HepG2 (cell line): ENCODE results near the gene SMC1A. TPM values are rescaled to one million over a fixed set of nuclear protein-coding genes. Genes with fewer than 3 reads are reported as not detected.

Experiments used
- ADNP ChIP-seq: sonication (generic); formaldehyde crosslinking; IDR thresholded peaks from 2 replicates; pipeline ENCODE4 v1.4.0; 2020; ENCODE audit warnings: missing genetic modification reagents
- GATAD1 ChIP-seq: IDR thresholded peaks from 2 replicates; pipeline ENCODE4 v1.6.1; 2016; ENCODE audit warnings: missing genetic modification reagents, missing compliant biosample characterization
- IKZF1 ChIP-seq: fragments of 450-650 bp; IDR thresholded peaks from 2 replicates; pipeline ENCODE4 v1.7.1; 2016
- ISL2 ChIP-seq: sonication (generic); formaldehyde crosslinking; IDR thresholded peaks from 2 replicates; pipeline ENCODE4 v1.5.0; 2020; ENCODE audit warnings: missing genetic modification reagents
- SMARCE1 ChIP-seq: fragments of 450-650 bp; IDR thresholded peaks from 2 replicates; pipeline ENCODE4 v1.6.1; 2017; ENCODE audit warnings: borderline replicate concordance
- SRSF1 ChIP-seq: fragments of 200-400 bp; formaldehyde crosslinking; optimal IDR thresholded peaks from 2 replicates; pipeline ENCODE3; 2017; ENCODE audit warnings: mild to moderate bottlenecking, low read depth, low read length, moderate library complexity
- TEAD2 ChIP-seq: sonication (generic); formaldehyde crosslinking; IDR thresholded peaks from 2 replicates; pipeline ENCODE4 v1.9.0; 2021; ENCODE audit warnings: missing genetic modification reagents
- TEAD3 ChIP-seq: optimal IDR thresholded peaks from 2 replicates; pipeline ENCODE3; 2016; ENCODE audit warnings: borderline replicate concordance
- ZFY ChIP-seq: sonication (generic); formaldehyde crosslinking; IDR thresholded peaks from 2 replicates; pipeline ENCODE4 v1.4.0; 2020; ENCODE audit warnings: missing genetic modification reagents
- ZSCAN12 ChIP-seq: sonication (generic); formaldehyde crosslinking; IDR thresholded peaks from 2 replicates; pipeline ENCODE4 v1.9.0; 2021; ENCODE audit warnings: mild to moderate bottlenecking, missing genetic modification reagents
- ZSCAN29 ChIP-seq: sonication (generic); formaldehyde crosslinking; conservative IDR thresholded peaks from 2 replicates; pipeline ENCODE4 v1.4.0; 2020; ENCODE audit warnings: mild to moderate bottlenecking, missing genetic modification reagents
- polyA plus RNA-seq, 8 experiments: library from polyadenylated mRNA; depleted of rRNA in 3 of 8; stranded (reverse) in 7 of 8; unstranded in 1 of 8; fragments of >200 nt; fragmentation: Illumina TruSeq in 4 of 8; extraction: Trizol in 4 of 8; gene quantifications; 2 replicates each; pipeline versions ENCODE4 v1.2.1 to v1.2.3, GENCODE V29; 2011 to 2016; ENCODE audit warnings: low read depth in 4 of 8, missing spikeins in 1 of 8, mixed read lengths in 1 of 8; ENCODE audit not compliant: insufficient read depth in 1 of 8
- total RNA-seq, 5 experiments: library from RNA; depleted of rRNA; stranded (reverse); fragments of >200 nt; fragmentation: Illumina TruSeq; extraction: Trizol; gene quantifications; 2 replicates each; pipeline ENCODE4 v1.2.3, GENCODE V29; 2016; ENCODE audit warnings: low read depth in 1 of 5
- TF ChIP-seq, protein P1 (sequence below): sonication (generic); formaldehyde crosslinking; IDR thresholded peaks from 2 replicates; pipeline ENCODE4 v1.5.1; 2020; ENCODE audit warnings: missing genetic modification reagents, mild to moderate bottlenecking, borderline replicate concordance
- TF ChIP-seq, protein P2 (sequence below): sonication (generic); formaldehyde crosslinking; IDR thresholded peaks from 2 replicates; pipeline ENCODE4 v1.5.1; 2020; ENCODE audit warnings: mild to moderate bottlenecking, missing genetic modification reagents, moderate library complexity
- TF ChIP-seq, protein P3 (sequence below): sonication (generic); formaldehyde crosslinking; IDR thresholded peaks from 2 replicates; pipeline ENCODE4 v1.4.0; 2020; ENCODE audit warnings: missing genetic modification reagents, borderline replicate concordance
- TF ChIP-seq, protein P4 (sequence below): sonication (generic); formaldehyde crosslinking; IDR thresholded peaks from 2 replicates; pipeline ENCODE4 v1.4.0; 2020; ENCODE audit warnings: mild to moderate bottlenecking, missing genetic modification reagents
- TF ChIP-seq, protein P5 (sequence below): sonication (generic); formaldehyde crosslinking; IDR thresholded peaks from 2 replicates; pipeline ENCODE4 v1.8.1; 2023; ENCODE audit warnings: mild to moderate bottlenecking, missing genetic modification reagents
- TF ChIP-seq, protein P6 (sequence below): sonication (generic); formaldehyde crosslinking; IDR thresholded peaks from 2 replicates; pipeline ENCODE4 v1.5.1; 2020; ENCODE audit warnings: mild to moderate bottlenecking, missing genetic modification reagents, borderline replicate concordance
- TF ChIP-seq, protein P7 (sequence below): sonication (generic); formaldehyde crosslinking; IDR thresholded peaks from 2 replicates; pipeline ENCODE4 v1.4.0; 2020; ENCODE audit warnings: missing genetic modification reagents

SMC1A gene
- total and polyA plus RNA-seq, 2 of the 13 experiments (the other 11 are each of a cell fraction or from before 2014, with no cell fraction given): 9.4 to 46.6 TPM

DNA sequence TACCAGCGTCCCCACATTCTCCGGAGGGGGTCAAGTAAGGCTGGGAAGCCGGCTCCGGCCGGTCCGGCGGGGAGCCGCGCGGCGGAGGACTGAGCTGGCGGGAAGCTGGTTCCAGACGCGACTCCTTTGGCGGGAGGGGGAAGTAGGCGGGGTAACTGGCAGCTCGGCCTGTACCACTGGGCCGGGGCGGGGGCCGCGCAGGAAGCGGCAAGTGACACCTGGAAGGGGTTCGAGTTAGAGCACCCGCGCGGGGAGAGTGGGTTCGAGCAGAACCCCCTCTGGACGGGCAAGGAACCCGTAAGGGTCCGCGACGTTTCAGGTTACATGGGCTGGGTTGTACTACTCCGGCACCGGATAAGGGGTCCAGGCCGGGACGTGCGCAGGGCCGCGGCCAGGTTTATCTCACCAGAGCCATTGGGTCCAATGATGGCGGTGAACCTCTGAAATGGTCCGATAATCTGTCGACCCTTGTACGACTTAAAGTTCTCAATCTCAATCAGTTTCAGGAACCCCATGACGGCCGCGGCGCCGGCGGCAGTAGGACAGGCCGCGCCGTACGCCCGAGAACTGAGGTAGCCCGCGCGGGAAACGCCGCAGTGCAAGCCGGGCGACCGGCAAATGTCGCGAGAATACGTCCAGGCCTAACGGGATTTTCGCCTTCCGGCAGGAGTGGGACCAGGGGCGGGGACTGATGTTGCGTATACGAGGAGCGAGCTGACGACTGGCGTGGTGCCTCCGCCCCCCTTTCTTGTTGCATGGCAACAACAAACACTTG lies at the start of gene SMC1A (continued):
- TF ChIP-seq, protein P1, sequence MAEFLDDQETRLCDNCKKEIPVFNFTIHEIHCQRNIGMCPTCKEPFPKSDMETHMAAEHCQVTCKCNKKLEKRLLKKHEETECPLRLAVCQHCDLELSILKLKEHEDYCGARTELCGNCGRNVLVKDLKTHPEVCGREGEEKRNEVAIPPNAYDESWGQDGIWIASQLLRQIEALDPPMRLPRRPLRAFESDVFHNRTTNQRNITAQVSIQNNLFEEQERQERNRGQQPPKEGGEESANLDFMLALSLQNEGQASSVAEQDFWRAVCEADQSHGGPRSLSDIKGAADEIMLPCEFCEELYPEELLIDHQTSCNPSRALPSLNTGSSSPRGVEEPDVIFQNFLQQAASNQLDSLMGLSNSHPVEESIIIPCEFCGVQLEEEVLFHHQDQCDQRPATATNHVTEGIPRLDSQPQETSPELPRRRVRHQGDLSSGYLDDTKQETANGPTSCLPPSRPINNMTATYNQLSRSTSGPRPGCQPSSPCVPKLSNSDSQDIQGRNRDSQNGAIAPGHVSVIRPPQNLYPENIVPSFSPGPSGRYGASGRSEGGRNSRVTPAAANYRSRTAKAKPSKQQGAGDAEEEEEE (CRISPR knock-in tag): no peak
- TF ChIP-seq, protein P2, sequence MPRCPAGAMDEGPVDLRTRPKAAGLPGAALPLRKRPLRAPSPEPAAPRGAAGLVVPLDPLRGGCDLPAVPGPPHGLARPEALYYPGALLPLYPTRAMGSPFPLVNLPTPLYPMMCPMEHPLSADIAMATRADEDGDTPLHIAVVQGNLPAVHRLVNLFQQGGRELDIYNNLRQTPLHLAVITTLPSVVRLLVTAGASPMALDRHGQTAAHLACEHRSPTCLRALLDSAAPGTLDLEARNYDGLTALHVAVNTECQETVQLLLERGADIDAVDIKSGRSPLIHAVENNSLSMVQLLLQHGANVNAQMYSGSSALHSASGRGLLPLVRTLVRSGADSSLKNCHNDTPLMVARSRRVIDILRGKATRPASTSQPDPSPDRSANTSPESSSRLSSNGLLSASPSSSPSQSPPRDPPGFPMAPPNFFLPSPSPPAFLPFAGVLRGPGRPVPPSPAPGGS: no peak
- TF ChIP-seq ZFY (peak; percentile 95), SMARCE1 (no peak), ZSCAN29 (no peak), IKZF1 (no peak), TEAD3 (CRISPR knock-in tag) (no peak), ISL2 (CRISPR knock-in tag) (peak; percentile 30; the same call in 1 of the 2 replicates), SRSF1 (no peak), GATAD1 (CRISPR knock-in tag) (peak; percentile 89), TEAD2 (CRISPR knock-in tag) (no peak), ADNP (no peak), ZSCAN12 (no peak)
- TF ChIP-seq, protein P3, sequence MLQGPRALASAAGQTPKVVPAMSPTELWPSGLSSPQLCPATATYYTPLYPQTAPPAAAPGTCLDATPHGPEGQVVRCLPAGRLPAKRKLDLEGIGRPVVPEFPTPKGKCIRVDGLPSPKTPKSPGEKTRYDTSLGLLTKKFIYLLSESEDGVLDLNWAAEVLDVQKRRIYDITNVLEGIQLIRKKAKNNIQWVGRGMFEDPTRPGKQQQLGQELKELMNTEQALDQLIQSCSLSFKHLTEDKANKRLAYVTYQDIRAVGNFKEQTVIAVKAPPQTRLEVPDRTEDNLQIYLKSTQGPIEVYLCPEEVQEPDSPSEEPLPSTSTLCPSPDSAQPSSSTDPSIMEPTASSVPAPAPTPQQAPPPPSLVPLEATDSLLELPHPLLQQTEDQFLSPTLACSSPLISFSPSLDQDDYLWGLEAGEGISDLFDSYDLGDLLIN (CRISPR knock-in tag): no peak; the same call in 1 of the 2 replicates
- TF ChIP-seq, protein P4, sequence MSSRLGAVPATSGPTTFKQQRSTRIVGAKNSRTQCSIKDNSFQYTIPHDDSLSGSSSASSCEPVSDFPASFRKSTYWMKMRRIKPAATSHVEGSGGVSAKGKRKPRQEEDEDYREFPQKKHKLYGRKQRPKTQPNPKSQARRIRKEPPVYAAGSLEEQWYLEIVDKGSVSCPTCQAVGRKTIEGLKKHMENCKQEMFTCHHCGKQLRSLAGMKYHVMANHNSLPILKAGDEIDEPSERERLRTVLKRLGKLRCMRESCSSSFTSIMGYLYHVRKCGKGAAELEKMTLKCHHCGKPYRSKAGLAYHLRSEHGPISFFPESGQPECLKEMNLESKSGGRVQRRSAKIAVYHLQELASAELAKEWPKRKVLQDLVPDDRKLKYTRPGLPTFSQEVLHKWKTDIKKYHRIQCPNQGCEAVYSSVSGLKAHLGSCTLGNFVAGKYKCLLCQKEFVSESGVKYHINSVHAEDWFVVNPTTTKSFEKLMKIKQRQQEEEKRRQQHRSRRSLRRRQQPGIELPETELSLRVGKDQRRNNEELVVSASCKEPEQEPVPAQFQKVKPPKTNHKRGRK (CRISPR knock-in tag): no peak
- TF ChIP-seq, protein P5, sequence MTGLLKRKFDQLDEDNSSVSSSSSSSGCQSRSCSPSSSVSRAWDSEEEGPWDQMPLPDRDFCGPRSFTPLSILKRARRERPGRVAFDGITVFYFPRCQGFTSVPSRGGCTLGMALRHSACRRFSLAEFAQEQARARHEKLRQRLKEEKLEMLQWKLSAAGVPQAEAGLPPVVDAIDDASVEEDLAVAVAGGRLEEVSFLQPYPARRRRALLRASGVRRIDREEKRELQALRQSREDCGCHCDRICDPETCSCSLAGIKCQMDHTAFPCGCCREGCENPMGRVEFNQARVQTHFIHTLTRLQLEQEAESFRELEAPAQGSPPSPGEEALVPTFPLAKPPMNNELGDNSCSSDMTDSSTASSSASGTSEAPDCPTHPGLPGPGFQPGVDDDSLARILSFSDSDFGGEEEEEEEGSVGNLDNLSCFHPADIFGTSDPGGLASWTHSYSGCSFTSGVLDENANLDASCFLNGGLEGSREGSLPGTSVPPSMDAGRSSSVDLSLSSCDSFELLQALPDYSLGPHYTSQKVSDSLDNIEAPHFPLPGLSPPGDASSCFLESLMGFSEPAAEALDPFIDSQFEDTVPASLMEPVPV: no peak
- TF ChIP-seq, protein P6, sequence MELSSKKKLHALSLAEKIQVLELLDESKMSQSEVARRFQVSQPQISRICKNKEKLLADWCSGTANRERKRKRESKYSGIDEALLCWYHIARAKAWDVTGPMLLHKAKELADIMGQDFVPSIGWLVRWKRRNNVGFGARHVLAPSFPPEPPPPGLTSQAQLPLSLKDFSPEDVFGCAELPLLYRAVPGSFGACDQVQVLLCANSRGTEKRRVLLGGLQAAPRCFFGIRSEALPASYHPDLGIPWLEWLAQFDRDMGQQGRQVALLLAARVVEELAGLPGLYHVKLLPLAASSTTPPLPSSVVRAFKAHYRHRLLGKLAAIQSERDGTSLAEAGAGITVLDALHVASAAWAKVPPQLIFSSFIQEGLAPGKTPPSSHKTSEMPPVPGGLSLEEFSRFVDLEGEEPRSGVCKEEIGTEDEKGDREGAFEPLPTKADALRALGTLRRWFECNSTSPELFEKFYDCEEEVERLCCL: no peak
- TF ChIP-seq, protein P7, sequence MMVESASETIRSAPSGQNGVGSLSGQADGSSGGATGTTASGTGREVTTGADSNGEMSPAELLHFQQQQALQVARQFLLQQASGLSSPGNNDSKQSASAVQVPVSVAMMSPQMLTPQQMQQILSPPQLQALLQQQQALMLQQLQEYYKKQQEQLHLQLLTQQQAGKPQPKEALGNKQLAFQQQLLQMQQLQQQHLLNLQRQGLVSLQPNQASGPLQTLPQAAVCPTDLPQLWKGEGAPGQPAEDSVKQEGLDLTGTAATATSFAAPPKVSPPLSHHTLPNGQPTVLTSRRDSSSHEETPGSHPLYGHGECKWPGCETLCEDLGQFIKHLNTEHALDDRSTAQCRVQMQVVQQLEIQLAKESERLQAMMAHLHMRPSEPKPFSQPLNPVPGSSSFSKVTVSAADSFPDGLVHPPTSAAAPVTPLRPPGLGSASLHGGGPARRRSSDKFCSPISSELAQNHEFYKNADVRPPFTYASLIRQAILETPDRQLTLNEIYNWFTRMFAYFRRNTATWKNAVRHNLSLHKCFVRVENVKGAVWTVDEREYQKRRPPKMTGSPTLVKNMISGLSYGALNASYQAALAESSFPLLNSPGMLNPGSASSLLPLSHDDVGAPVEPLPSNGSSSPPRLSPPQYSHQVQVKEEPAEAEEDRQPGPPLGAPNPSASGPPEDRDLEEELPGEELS: no peak
